PFSK-1 (cell line): ENCODE results near the gene DRD4.

ENCODE experiments used
- POLR2AphosphoS5 ChIP-seq: IDR thresholded peaks from 2 replicates; pipeline ENCODE4 v1.6.1; 2012; ENCODE audit warnings: low read depth, mild to moderate bottlenecking, control low read depth, low read length, moderate library complexity
- SIN3A ChIP-seq: IDR thresholded peaks from 2 replicates; pipeline ENCODE4 v1.6.1; 2012; ENCODE audit warnings: mild to moderate bottlenecking, low read length, moderate library complexity, borderline replicate concordance; ENCODE audit not compliant: insufficient read depth
- TAF1 ChIP-seq: IDR thresholded peaks from 2 replicates; pipeline ENCODE4 v1.6.1; 2012; ENCODE audit warnings: low read length, control low read depth, borderline replicate concordance; ENCODE audit not compliant: insufficient read depth

- no peak for TF ChIP-seq POLR2AphosphoS5
- no peak for TF ChIP-seq TAF1
- no peak for TF ChIP-seq SIN3A
Observed at GRCh38 chr11:639332-639955, 2.4 kb downstream of the DRD4 start.
